Fibroblast of villous mesenchyme (primary cell): ENCODE results near the gene NFE2L1. TPM values are rescaled to one million over a fixed set of nuclear protein-coding genes. Genes with fewer than 3 reads are reported as not detected.

Source experiments
- DNase-seq: peaks from one replicate; pipeline ENCODE4 v3.0.0-alpha.2; 2010; ENCODE audit warnings: low read depth
- H3K4me3 ChIP-seq: 2 replicates; pipeline ENCODE4 v1.5.1; 2011; ENCODE audit warnings: low read depth, mild to moderate bottlenecking, low read length
- CTCF ChIP-seq: IDR thresholded peaks from 2 replicates; pipeline ENCODE4 v1.5.1; 2012; ENCODE audit warnings: low read depth, mild to moderate bottlenecking, low read length; ENCODE audit not compliant: insufficient read depth
- total RNA-seq: library from RNA; depleted of rRNA; stranded (reverse); fragments of >200 nt; gene quantifications from 2 replicates; pipeline ENCODE4 v1.2.3, GENCODE V29; 2012

The NFE2L1 gene
- total RNA-seq, 1 donor, result 110 TPM

DNA sequence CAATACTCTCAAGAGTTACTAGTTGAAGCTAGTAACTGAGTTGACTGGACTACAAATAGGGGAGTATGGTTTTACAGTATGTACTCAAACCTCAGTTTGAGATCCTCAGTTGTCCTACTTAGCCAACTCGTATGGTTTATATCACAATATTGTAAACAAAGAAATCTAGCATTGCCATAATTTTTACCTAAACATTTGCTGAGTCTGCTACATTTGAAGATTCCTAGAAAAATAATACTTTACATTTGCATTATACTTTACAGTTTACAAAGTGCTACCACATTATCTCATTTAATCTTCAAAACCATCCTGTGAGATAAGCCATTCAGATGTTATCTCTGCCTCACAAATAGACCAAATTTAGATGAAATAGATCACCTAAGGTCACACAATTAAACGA lies 36.8 kb downstream of the NFE2L1 start:
- DNase-seq, result no peak
- no peak overlapping the region for H3K4me3 ChIP-seq
- TF ChIP-seq CTCF, result no peak

DNA sequence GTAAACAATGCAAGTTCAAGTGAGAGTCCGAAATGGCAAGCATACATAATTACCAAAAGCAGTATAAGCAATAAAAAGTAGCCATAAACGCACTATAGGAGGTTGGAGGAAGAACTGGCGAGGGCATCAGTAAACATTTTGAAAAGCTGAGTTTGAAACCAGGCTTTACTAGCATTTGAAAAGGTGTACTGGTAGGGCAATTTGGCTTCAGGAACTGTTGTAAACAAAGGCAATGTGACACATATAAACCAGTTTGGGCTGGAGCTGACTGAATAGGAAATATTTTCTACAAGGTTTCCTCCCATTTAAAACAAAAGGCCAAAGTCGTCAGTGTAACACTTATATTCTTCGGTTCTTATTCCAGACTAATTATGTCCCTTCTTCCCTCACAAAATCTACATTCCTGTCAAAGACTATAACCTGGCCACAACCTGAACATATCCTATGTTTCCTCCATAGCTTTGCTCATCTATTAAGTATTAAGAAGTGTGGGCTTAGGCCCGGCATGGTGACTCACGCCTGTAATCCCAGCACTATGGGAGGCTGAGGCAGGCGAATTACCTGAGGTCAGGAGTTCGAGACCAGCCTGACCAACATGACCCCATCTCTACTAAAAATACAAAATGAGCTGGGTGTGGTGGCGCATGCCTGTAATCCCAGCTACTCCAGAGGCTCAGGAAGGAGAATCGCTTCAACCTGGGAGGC lies 45.3 kb downstream of the NFE2L1 start:
- H3K4me3 ChIP-seq, result no peak overlapping the region
- DNase-seq, result no peak
- no peak for TF ChIP-seq CTCF

- H3K4me3 ChIP-seq, result no peak overlapping the region
- no peak for DNase-seq
- no peak for TF ChIP-seq CTCF
Measured at GRCh38 chr17:48095611-48096010, 47.5 kb downstream of the NFE2L1 start.

DNA sequence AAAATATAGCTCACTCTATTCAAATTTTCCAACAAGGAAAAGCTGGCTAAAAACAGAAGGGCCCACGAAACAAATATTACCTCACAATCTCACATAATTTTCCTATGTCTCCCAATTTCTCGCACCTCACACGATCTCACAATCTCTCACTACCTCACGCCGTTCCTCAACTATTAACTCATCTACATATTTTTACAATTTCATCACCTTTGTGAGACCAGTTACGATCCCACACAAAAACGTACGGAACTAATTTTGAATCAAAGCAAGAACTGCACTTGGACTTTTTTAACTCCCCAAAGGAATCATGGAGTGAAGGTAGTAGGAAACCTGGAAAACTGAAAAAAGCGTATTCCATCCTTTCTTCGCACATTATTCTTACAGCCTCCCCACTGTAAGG lies 52.0 kb downstream of the NFE2L1 start:
- peak; percentile 42 for DNase-seq
- H3K4me3 ChIP-seq, result peak overlapping the region; percentile 92
- no peak for TF ChIP-seq CTCF

GRCh38 chr17:48100591-48101011 lies 52.4 kb downstream of the NFE2L1 start:
- peak overlapping the region; percentile 92 for H3K4me3 ChIP-seq
- peak; percentile 65 for DNase-seq
- TF ChIP-seq CTCF, result no peak

DNA sequence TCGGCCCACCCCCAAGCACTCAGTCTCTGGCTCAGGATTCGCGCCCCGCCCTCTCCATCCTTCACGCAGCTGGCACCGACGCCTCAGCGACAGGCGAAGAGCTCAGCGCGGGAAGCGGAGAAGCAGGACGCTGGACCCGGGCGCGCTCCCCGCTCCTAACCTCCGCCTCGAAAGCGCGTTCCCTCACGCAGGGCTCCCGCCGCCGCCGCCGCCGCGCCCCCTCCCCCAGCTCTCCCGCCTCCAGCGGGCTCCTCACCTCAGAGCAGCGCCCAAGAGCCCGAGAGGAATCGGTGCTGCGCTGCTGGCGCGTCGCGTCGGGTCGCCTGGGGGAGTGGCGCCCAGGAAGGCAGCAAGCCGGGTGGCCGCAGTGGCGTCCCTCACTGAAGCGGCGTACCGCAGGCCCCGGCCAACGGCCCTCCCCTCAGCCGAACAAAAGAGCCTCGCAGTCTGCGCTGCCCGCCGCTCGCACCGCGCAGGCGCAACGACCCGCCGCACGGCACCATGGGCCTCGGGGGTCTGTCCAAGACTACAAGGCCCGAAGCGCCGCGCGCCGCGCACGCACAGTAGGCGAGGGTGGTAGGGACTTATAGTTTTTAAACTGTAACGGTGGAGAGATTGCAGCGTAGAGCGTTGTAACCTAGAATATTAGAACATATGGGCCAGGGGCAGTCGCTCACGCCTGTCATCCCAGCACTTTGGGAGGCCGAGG lies 53.0 kb downstream of the NFE2L1 start, which contains the start of gene CBX1:
Gene CBX1 (minus strand): TSS at position 467 of the 709 bp plus-strand sequence. CDS start 24,474 bp downstream, outside the sequence.
- DNase-seq, result peak; percentile 94
- no peak for TF ChIP-seq CTCF
- H3K4me3 ChIP-seq, result peak within 1 kb of the TSS; percentile 92
